ENCODE measurements around the gene KIF26B.

Gene KIF26B

GRCh38 chr1:245245021-245245667 is 90.4 kb downstream of the KIF26B start:
- DNase-seq = no peak

GRCh38 chr1:245246433-245246832 is 91.6 kb downstream of the KIF26B start:
- DNase-seq = no peak

- no peak for DNase-seq
Observed at GRCh38 chr1:245247356-245247755, 92.6 kb downstream of the KIF26B start.

GRCh38 chr1:245247801-245248200 is 93.0 kb downstream of the KIF26B start:
- DNase-seq = no peak

GRCh38 chr1:245248231-245248731 is 93.5 kb downstream of the KIF26B start:
- DNase-seq = no peak

- DNase-seq = no peak
Observed at GRCh38 chr1:245255783-245256182, 101.0 kb downstream of the KIF26B start.

- no peak for DNase-seq
Observed at GRCh38 chr1:245256528-245256927, 101.7 kb downstream of the KIF26B start.

- DNase-seq = no peak
Observed at GRCh38 chr1:245258271-245258920, 103.6 kb downstream of the KIF26B start.

- no peak for DNase-seq
Observed at GRCh38 chr1:245260110-245260882, 105.5 kb downstream of the KIF26B start.

GRCh38 chr1:245260883-245261282 is 106.1 kb downstream of the KIF26B start:
- no peak for DNase-seq

- no peak for DNase-seq
Observed at GRCh38 chr1:245261786-245262185, 107.0 kb downstream of the KIF26B start.

- DNase-seq = no peak
Observed at GRCh38 chr1:245263529-245264095, 108.8 kb downstream of the KIF26B start.

- DNase-seq = no peak
Observed at GRCh38 chr1:245264226-245264625, 109.4 kb downstream of the KIF26B start.

GRCh38 chr1:245266105-245266504 is 111.3 kb downstream of the KIF26B start:
- no peak for DNase-seq

- DNase-seq = no peak
Observed at GRCh38 chr1:245270063-245270462, 115.3 kb downstream of the KIF26B start.

GRCh38 chr1:245270972-245271371 is 116.2 kb downstream of the KIF26B start:
- no peak for DNase-seq

- DNase-seq = no peak
Observed at GRCh38 chr1:245272676-245273075, 117.9 kb downstream of the KIF26B start.

GRCh38 chr1:245276445-245276844 is 121.7 kb downstream of the KIF26B start:
- no peak for DNase-seq

- no peak for DNase-seq
Observed at GRCh38 chr1:245277276-245277675, 122.5 kb downstream of the KIF26B start.

- no peak for DNase-seq
Observed at GRCh38 chr1:245278846-245279245, 124.1 kb downstream of the KIF26B start.

GRCh38 chr1:245279346-245279745 is 124.6 kb downstream of the KIF26B start:
- DNase-seq = no peak

GRCh38 chr1:245283001-245283400 is 128.2 kb downstream of the KIF26B start:
- no peak for DNase-seq

GRCh38 chr1:245285168-245285567 is 130.4 kb downstream of the KIF26B start:
- no peak for DNase-seq

- DNase-seq = no peak
Observed at GRCh38 chr1:245288796-245289195, 134.0 kb downstream of the KIF26B start.
